Brain microvascular endothelial cell (primary cell): ENCODE data around the gene DNAJC7.
"Not testable (repeated sequence)": the region's sequence is repeated elsewhere in the genome, so short reads cannot be mapped to it uniquely, and the experiment has no call there.

Experiments
- DNase-seq: peaks from one replicate; pipeline ENCODE4 v3.0.0-alpha.2; 2020
- H3K27ac ChIP-seq: fragments of 250-450 bp; sonication (Bioruptor Pico); 2 replicates; pipeline ENCODE4 v1.5.1; 2020; ENCODE audit warnings: mild to moderate bottlenecking, moderate library complexity
- H3K27me3 ChIP-seq: fragments of 250-450 bp; sonication (Bioruptor Pico); replicated peaks from 2 replicates; pipeline ENCODE4 v1.5.1; 2020; ENCODE audit warnings: mild to moderate bottlenecking
- H3K36me3 ChIP-seq: fragments of 250-450 bp; sonication (Bioruptor Pico); replicated peaks from 2 replicates; pipeline ENCODE4 v1.5.1; 2020; ENCODE audit warnings: mild to moderate bottlenecking
- H3K4me3 ChIP-seq: 2 replicates; pipeline ENCODE4 v1.5.1; 2011; ENCODE audit warnings: low read depth, mild to moderate bottlenecking, control low read depth, low read length, moderate library complexity
- CTCF ChIP-seq: IDR thresholded peaks from 2 replicates; pipeline ENCODE4 v1.5.1; 2011; ENCODE audit warnings: low read depth, mild to moderate bottlenecking, moderate library complexity, low read length, control low read depth, inconsistent platforms; ENCODE audit errors: missing control alignments
- in situ Hi-C: cut with HindIII; loops from 2 replicates; pipeline ENCODE4 v1.10.0; 2017; ENCODE audit warnings: low sequenced_read_pairs, low pct_ligation_motif_present

DNAJC7 gene

GRCh38 chr17:42016411-42016831, 818 bp downstream of the DNAJC7 start:
- Histone ChIP-seq H3K36me3 (no peaks in the 10 kb centered on the region), H3K27me3 (no peaks in the 10 kb centered on the region), H3K27ac (peak overlapping the region; percentile 86), H3K4me3 (peak overlapping the region; percentile 99)
- no peak for DNase-seq
- in situ Hi-C loops, result no loop called here
- TF ChIP-seq CTCF, result no peak

- H3K27ac ChIP-seq, DNase-seq, H3K36me3 ChIP-seq, H3K4me3 ChIP-seq, in situ Hi-C loops, H3K27me3 ChIP-seq: not testable (repeated sequence)
Observed at GRCh38 chr17:42013740-42014139, 3.5 kb downstream of the DNAJC7 start.

- in situ Hi-C loops, result not testable (repeated sequence)
Observed at GRCh38 chr17:42012363-42012762, 4.9 kb downstream of the DNAJC7 start.

GRCh38 chr17:42010898-42011516, 6.2 kb downstream of the DNAJC7 start:
- no peak for TF ChIP-seq CTCF
- in situ Hi-C loops, result no loop called here
- H3K27ac ChIP-seq, result peak overlapping the region; percentile 7
- no peak overlapping the region for H3K4me3 ChIP-seq
- peak; percentile 36 for DNase-seq
- no peaks in the 10 kb centered on the region for H3K27me3 ChIP-seq
- H3K36me3 ChIP-seq, result no peaks in the 10 kb centered on the region

More at GRCh38 chr17:42012363-42012762, 4.9 kb downstream of the DNAJC7 start:
- not testable (repeated sequence) for DNase-seq, H3K4me3 ChIP-seq, H3K36me3 ChIP-seq, H3K27ac ChIP-seq, H3K27me3 ChIP-seq

- H3K4me3 ChIP-seq, H3K36me3 ChIP-seq, H3K27me3 ChIP-seq, in situ Hi-C loops: not testable (repeated sequence)
- peak overlapping the region; percentile 22 for H3K27ac ChIP-seq
- peak; percentile 72 for DNase-seq
Observed at GRCh38 chr17:42010266-42010680, 7.0 kb downstream of the DNAJC7 start.

- no peak overlapping the region for H3K27ac ChIP-seq
- no peaks in the 10 kb centered on the region for H3K27me3 ChIP-seq
- no peak for DNase-seq
- TF ChIP-seq CTCF, result peak; percentile 46
- H3K36me3 ChIP-seq, result no peaks in the 10 kb centered on the region
- in situ Hi-C loops, result no loop called here
- H3K4me3 ChIP-seq, result no peak overlapping the region
Observed at GRCh38 chr17:42009170-42009569, 8.1 kb downstream of the DNAJC7 start.

- in situ Hi-C loops, result no loop called here
- DNase-seq, result no peak
- Histone ChIP-seq H3K27ac (no peak overlapping the region), H3K4me3 (no peak overlapping the region), H3K27me3 (no peaks in the 10 kb centered on the region), H3K36me3 (peaks cover 9% of the 10 kb centered on the region)
- TF ChIP-seq CTCF, result no peak
Observed at GRCh38 chr17:42005166-42005565, 12.1 kb downstream of the DNAJC7 start.
